ENCODE measurements around the gene ASPSCR1. TPM values are rescaled to one million over a fixed set of nuclear protein-coding genes. Genes with fewer than 3 reads are reported as not detected.

Gene ASPSCR1
- total and polyA plus RNA-seq, 2 of the 13 experiments (the other 11 are each of a cell fraction or from before 2014, with no cell fraction given): 274 to 314 TPM

DNA sequence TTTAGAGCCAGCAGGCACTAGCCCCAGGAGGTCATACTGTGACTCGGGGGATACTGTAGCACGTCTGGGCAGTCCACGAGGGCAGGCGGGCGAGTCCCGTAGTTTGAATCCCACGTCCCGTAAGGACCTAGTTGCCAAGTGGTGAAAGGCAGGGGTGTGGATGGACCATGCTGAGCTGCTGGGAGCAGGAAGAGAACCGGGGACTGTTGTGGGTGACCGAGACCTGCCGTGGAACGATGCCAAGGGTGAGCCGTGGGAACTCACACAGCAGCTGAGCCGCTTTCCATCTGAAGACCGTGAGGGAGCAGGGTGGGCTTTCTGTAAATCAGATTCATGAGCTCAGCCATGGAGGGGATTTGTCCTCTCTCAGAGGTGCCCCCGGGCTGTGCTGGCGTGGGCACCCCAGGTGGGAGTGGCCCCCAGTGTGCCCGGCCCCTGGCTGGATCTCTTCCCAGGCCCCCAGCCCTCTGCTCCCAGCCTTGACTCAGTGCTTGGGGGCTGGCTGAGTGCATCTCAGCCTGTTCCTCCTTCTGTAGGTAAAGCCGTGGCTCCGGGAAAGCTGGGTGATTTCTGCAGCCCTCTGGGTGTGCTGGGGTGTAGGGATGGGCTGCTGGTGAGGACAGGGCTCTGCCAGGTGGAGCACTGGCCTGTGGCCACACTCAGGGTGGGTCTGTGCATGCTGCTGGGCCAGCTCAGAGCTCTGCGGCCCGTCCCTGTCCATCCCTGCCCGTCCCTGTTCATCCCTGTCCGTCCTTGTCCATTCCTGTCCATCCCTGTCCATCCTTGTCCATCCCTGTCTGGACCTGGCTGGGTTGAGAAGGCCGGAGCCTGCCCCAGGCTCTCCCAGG, 13.6 kb downstream of the ASPSCR1 start:
- BruUV-seq (replicated peaks): no TSS peak
- Histone ChIP-seq H3K4me2 (ENCODE audit: low read depth, low read length) (peak overlapping the region; percentile 89), H2AFZ (ENCODE audit: low read length) (no peak overlapping the region), H3K9me3 (ENCODE audit: low read length) (no peaks in the 10 kb centered on the region), H3K9ac (ENCODE audit: insufficient read depth, low read depth, low read length) (peak overlapping the region; percentile 89), H3K4me1 (ENCODE audit: insufficient read depth, low read length) (peaks cover 63% of the 10 kb centered on the region), H3K36me3 (replicated peaks in 1 of 2; ENCODE audit: control insufficient read depth in 1 of 2, insufficient read depth in 2 of 2, low read length in 2 of 2) (peaks cover 8 to 22% of the 10 kb centered on the region in 2 experiments; a peak in 4 of 5 replicates), H4K20me1 (ENCODE audit: insufficient read depth, low read length) (no peaks in the 10 kb centered on the region), H3K79me2 (ENCODE audit: insufficient read depth, low read length) (peaks cover 41% of the 10 kb centered on the region), H3K27me3 (ENCODE audit: control insufficient read depth in 1 of 2, insufficient read depth in 2 of 2, low read length in 2 of 2) (no peaks in the 10 kb centered on the region), H3K4me3 (replicated peaks in 1 of 3; ENCODE audit: insufficient read depth in 1 of 3, low read depth in 2 of 3, low read length in 3 of 3) (peak overlapping the region; percentile 29 to 69 (median 44); a peak in 5 of 6 replicates), H3K27ac (ENCODE audit: extremely low read length, insufficient read depth, low read length) (peak overlapping the region; percentile 97)
- ATAC-seq (no peak), FAIRE-seq (no peak), DNase-seq (ENCODE audit: low spot score) (no peak)
- ChIA-PET CTCF (ENCODE audit: low intra/inter-chr PET ratio, low total read pairs) (interaction anchor here (1.4 to 2.7 kb wide), 4 partner anchors 9 to 31 kb away, joined by 3 to 33 read pairs (median 4); partner anchors contain the start of gene NOTUM), POLR2A (interaction anchor here (0.6 to 16.1 kb wide), 24 partner anchors 9 to 286 kb away, joined by 3 to 470 read pairs (median 8); partner anchors contain the start of genes ALYREF, ANAPC11, ASPSCR1 and CENPX)
- in situ Hi-C loops (cut with HindIII; ENCODE audit: extremely low pct_ligation_motif_present, low pct_unique_long_range_greater_than_20kb): no loop called here
- WGBS (ENCODE audit: low lambda C conversion rate): 65% methylated on average over 25 of the region's 25 CpGs
- intact Hi-C loops (cut with micrococcal nuclease; ENCODE audit: unreplicated experiment): loop anchor here (1.0 kb wide), 2 partner anchors 30 to 46 kb away; partner anchors contain the start of gene DCXR
- TF ChIP-seq, protein P1, sequence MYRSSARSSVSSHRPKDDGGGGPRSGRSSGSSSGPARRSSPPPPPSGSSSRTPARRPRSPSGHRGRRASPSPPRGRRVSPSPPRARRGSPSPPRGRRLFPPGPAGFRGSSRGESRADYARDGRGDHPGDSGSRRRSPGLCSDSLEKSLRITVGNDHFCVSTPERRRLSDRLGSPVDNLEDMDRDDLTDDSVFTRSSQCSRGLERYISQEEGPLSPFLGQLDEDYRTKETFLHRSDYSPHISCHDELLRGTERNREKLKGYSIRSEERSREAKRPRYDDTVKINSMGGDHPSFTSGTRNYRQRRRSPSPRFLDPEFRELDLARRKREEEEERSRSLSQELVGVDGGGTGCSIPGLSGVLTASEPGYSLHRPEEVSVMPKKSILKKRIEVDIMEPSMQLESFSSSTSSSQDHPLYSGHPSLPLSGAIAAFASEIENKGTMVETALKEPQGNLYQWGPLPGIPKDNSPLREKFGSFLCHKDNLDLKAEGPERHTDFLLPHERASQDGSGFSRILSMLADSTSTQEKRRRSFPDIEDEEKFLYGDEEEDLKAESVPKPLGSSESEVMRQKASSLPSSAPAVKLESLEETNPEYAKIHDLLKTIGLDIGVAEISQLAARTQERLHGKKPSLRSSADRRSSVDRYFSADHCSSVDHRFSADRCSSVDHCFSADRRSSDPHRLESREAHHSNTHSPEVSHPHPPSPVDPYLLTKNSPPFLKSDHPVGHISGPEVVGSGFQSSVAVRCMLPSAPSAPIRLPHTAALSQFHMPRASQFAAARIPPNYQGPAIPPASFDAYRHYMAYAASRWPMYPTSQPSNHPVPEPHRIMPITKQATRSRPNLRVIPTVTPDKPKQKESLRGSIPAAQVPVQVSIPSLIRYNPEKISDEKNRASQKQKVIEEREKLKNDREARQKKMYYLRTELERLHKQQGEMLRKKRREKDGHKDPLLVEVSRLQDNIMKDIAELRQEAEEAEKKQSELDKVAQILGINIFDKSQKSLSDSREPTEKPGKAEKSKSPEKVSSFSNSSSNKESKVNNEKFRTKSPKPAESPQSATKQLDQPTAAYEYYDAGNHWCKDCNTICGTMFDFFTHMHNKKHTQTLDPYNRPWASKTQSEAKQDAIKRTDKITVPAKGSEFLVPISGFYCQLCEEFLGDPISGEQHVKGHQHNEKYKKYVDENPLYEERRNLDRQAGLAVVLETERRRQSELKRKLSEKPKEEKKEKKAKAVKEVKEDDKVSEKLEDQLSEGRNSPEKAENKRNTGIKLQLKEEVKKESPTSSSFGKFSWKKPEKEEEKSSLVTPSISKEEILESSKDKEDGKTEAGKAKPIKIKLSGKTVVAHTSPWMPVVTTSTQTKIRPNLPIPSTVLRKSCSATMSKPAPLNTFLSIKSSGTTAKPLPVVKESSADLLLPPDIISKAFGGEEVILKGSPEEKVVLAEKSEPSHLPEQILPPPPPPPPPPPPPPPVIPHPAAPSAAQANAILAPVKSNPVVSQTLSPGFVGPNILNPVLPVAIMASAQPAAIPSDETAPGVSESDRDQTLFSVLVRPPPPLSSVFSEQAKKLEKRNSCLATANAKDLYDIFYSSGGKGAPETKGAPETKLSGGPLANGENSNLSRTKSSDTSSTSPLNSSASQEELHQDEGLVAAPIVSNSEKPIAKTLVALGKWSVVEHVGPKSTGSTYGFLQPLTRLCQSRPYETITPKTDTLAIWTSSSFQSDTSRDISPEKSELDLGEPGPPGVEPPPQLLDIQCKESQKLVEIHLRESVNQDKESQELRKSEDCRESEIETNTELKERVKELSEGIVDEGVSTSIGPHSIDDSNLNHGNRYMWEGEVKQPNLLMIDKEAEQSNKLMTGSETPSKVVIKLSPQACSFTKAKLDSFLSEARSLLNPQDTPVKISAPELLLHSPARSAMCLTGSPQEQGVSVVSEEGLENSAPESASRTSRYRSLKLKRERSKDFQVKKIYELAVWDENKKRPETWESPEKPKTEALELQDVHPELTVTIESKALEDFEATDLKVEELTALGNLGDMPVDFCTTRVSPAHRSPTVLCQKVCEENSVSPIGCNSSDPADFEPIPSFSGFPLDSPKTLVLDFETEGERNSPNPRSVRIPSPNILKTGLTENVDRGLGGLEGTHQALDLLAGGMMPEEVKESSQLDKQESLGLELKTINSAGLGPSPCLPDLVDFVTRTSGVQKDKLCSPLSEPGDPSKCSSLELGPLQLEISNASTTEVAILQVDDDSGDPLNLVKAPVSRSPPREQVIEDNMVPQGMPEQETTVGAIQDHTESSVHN (CRISPR knock-in tag; IDR thresholded peaks at IDR 0.05): 0 out of 2 replicates have a peak, but pooled peaks have one; percentile 10
- TF ChIP-seq NCOA5 (CRISPR knock-in tag; IDR thresholded peaks at IDR 0.05) (no peak), DMTF1 (CRISPR knock-in tag; IDR thresholded peaks at IDR 0.05) (no peak), ZNF468 (CRISPR knock-in tag; IDR thresholded peaks at IDR 0.05) (0 out of 2 replicates have a peak, but pooled peaks have one; percentile 74), ZNF263 (CRISPR knock-in tag; IDR thresholded peaks at IDR 0.05) (peak; percentile 58; the same call in 1 of the 2 replicates), ZBTB39 (CRISPR knock-in tag; IDR thresholded peaks at IDR 0.05) (0 out of 2 replicates have a peak, but pooled peaks have one; percentile 79), ZNF780A (CRISPR knock-in tag; IDR thresholded peaks at IDR 0.05) (0 out of 2 replicates have a peak, but pooled peaks have one; percentile 2), ZNF83 (CRISPR knock-in tag; IDR thresholded peaks at IDR 0.05; ENCODE audit: borderline replicate concordance) (peak; percentile 78; the same call in 1 of the 2 replicates)
